Activated naive CD4-positive, alpha-beta T cell treated with anti-CD3 and anti-CD28 coated beads, Interleukin-2, amount 10 ng/mL, durations not matched to agents 7 days and 5 days (primary cell): ENCODE data around the gene CFAP58.

Experiments used
- CTCF ChIA-PET: fragments of 350-600 bp; sonication (Branson Sonifier 250); formaldehyde crosslinking; loops from one replicate; lab custom pipeline; 2021; ENCODE audit warnings: antibody characterized with exemption; lab: Charles Lee
- DNase-seq: peaks from one replicate; pipeline ENCODE4 v3.0.0-alpha.2; 2020
- H3K27ac Mint-ChIP-seq: one replicate; pipeline ENCODE4 v1.8.0; 2021; ENCODE audit warnings: mild to moderate bottlenecking, moderate library complexity, mixed read lengths
- H3K27me3 Mint-ChIP-seq: one replicate; pipeline ENCODE4 v1.8.0; 2021; ENCODE audit warnings: mild to moderate bottlenecking, mixed read lengths
- H3K36me3 Mint-ChIP-seq: one replicate; pipeline ENCODE4 v1.8.0; 2021; ENCODE audit warnings: mixed read lengths
- H3K4me1 Mint-ChIP-seq: one replicate; pipeline ENCODE4 v1.8.0; 2021; ENCODE audit warnings: mixed read lengths
- H3K4me3 Mint-ChIP-seq: one replicate; pipeline ENCODE4 v1.8.0; 2021; ENCODE audit warnings: mild to moderate bottlenecking, moderate library complexity, mixed read lengths
- H3K9me3 Mint-ChIP-seq: one replicate; pipeline ENCODE4 v1.8.0; 2021; ENCODE audit warnings: mixed read lengths

CFAP58 gene

DNA sequence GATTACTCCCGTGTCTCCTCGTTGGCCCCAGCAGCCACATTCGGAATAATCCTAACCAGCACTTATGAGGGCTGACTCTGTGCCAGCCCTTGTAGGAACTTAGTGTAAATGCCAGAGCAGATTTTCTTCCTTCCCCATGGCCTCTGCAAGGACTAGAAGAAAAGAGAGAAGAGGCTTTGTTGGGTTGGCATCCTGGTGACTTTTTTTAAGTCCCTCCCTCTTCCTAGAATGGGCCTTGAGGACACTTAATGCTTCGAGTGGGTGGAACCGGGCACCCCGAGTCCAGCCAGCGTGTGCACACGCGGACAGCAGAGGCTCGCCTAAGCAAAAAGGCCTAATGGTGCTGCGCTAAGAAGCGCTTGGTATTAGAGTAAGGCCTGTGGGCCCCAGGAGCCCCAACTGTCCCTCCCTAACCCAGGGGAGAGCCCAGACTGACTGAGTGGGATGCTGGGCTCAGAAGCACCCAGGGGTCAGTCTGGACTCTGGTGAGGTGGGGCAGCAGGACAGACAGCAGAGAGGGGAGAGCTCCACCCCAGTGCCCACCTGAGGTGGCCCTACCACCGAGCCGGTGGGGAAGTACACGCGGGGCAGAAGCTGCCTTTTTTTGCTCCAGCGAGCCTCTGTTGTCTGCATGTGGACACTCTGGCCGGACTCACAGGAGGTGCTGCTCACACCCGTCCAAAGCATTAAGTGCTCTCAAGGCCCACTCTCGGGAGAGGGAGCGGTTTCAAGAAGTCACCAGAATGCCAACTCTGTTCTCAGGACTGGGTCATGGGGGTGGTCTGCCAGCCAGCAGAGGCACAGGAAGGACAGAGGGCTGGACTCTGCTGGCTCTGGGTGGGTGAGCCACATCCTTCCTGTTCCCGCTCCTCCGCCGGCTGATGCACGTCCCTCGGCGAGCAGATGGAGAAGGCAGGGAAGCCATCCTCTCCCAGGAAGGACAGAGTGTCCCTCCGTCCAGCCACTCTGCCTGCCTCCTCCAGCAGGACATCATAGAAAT lies 27.9 kb upstream of the CFAP58 start:
- Mint-ChIP-seq H3K27me3 (no peaks in the 10 kb centered on the region), H3K9me3 (no peaks in the 10 kb centered on the region)

DNA sequence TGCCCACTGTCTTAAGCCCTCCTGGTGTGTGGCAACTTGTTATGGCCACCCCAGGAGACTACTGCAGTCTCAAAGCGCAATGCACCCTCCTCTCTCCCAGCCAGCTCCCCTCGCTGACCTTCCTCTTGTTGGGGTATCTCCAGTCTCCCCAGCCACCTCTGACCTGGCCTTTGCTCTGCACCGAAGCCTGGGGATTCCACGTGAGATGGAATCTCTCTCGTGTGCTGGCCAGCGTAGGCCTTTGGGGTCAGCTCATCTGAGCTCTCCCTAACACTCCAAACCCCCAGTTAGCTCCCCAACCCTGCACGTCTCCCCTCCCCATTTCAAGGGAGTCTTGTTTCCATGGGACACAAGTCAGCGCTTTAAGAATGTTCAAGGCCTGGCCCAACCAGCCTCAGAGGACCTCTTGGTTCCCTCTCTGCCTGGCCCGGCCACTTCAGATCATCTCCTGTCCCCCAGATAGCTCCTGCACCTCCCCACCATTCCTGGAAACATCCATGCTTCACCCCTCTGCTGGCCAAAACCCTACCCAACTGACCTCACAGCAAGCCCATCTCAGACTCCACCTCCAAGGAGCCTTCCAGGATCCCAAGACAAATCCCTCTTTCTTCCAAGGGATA lies 26.5 kb upstream of the CFAP58 start:
- peaks cover 99% of the 10 kb centered on the region for H3K4me1 Mint-ChIP-seq

More for the DNA sequence above, 27.9 kb upstream of the CFAP58 start:
- Mint-ChIP-seq H3K4me3 (peak overlapping the region; percentile 60), H3K4me1 (peaks cover 100% of the 10 kb centered on the region), H3K27ac (peak overlapping the region; percentile 90), H3K36me3 (peaks cover 51% of the 10 kb centered on the region)
- CTCF ChIA-PET = interaction anchor here (1.2 to 4.3 kb wide), 4 partner anchors 9 to 35 kb away, joined by 3 to 16 read pairs (median 10); no protein-coding TSS in a partner anchor
- no peak for DNase-seq

DNA sequence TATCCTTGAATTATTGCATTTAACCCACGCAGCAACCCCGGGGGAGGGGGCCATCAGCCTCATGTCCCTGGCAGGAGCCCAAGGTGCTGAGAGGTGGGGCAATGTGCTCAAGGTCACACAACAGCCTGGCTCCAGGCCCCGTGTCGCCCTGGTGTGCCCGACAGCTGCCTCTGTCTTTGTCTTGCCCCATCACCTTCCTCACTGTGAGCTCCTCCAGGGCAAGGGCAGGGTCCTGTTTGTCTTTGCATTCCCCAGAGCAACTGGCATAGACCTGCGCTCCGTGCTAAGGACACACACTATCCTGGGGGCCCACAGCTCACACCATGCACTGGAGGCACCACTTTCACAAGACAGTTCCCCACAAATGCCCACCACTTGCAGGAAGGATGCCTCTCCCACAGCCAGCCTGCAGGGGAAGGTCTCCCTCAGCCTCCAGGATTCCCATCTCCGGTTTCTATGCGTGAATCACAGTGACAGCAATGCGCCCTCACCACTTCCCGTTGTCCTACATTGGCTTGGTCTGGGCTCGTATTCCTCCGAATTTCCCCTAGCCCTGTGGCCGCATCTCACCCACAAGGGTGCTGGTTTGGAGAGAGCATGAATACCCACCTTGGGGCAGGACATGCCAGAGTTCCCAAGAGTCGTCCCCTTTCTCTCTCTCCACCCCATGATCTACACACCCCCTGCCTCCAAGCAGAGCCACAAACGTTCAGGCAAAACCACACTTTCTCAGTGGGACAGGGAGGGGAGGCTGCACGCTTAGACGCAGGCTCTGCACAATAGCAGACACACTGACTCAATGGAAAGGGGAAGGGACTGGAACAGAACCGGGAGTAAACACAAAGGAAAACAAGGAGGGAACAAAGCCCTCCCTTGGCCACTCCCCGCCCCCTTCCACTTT lies 25.6 kb upstream of the CFAP58 start:
- CTCF ChIA-PET = interaction anchor here (1.0 to 3.1 kb wide), 4 partner anchors 9 to 23 kb away, joined by 3 to 15 read pairs (median 6); partner anchors contain the start of gene ITPRIP

More for the DNA sequence above, 26.5 kb upstream of the CFAP58 start:
- CTCF ChIA-PET = interaction anchor here (0.7 to 2.2 kb wide), 4 partner anchors 10 to 24 kb away, joined by 3 to 13 read pairs (median 6); partner anchors contain the start of gene ITPRIP
- Mint-ChIP-seq H3K4me3 (peak overlapping the region; percentile 29), H3K36me3 (peaks cover 58% of the 10 kb centered on the region), H3K27ac (peak overlapping the region; percentile 95), H3K9me3 (no peaks in the 10 kb centered on the region), H3K27me3 (no peaks in the 10 kb centered on the region)
- DNase-seq = no peak

DNA sequence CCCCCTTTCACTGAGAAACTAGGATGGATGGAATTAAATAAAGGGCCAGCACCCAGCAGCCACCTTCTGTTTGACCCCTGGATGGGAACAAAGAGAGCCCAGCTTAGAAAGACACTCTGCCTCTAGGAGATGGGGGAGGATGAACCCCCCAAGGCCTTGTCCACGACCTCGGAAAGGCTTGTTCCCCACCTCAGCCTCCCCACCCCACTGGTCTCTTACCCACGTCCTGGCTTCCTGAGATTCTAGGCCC lies 25.1 kb upstream of the CFAP58 start:
- Mint-ChIP-seq H3K9me3 (no peaks in the 10 kb centered on the region), H3K27ac (peak overlapping the region; percentile 95), H3K27me3 (no peaks in the 10 kb centered on the region), H3K4me1 (peaks cover 99% of the 10 kb centered on the region), H3K36me3 (peaks cover 60% of the 10 kb centered on the region), H3K4me3 (peak overlapping the region; percentile 74)
- CTCF ChIA-PET = interaction anchor here (0.8 to 3.1 kb wide), 3 partner anchors 9 to 29 kb away, joined by 3 to 15 read pairs (median 4); partner anchors contain the start of gene ITPRIP
- no peak for DNase-seq

More for the DNA sequence above, 25.6 kb upstream of the CFAP58 start:
- no peak for DNase-seq
- H3K4me3 Mint-ChIP-seq = peak overlapping the region; percentile 74
- H3K27ac Mint-ChIP-seq = peak overlapping the region; percentile 95
- no peaks in the 10 kb centered on the region for H3K27me3 Mint-ChIP-seq
- H3K4me1 Mint-ChIP-seq = peaks cover 99% of the 10 kb centered on the region
- H3K9me3 Mint-ChIP-seq = no peaks in the 10 kb centered on the region
- H3K36me3 Mint-ChIP-seq = peaks cover 56% of the 10 kb centered on the region

DNA sequence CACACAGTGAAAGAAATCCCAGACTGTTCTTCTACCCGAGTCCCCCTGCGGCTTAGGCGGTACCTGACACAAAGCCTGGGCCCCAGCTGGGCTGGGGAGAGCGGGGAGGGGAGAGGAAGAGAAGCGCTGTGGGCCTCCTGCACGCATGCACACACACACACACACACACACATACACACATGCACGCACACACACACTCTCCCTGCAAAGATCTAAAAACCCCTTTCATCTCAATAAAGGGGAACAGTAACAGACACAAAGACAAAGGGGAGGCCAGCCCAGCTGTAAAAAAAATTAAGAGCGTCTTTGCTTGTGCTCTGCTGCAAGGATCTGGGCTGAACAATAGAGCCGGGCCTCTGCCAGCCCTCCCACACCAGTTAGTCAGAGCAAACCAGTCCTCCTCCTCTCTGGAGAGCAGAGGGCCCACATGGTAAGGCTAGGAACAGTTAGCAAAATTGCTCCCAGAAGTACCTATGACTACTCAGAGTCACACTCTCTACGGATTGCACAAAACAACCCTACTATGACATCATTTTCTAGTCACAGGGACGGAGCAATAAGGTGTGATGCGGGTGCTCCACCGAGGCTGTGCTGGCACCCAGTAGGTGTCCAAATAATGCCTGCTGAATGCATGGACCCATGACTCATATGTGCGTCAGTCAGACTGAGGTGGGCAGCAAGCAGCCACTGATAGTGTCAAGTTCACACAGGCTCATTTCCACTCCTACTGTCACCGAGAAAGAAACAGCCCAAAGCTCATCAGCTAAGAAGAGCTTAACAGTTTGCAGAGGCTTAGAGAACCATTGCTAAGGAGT lies 24.5 kb upstream of the CFAP58 start:
- peak overlapping the region; percentile 74 for H3K4me3 Mint-ChIP-seq
- CTCF ChIA-PET = interaction anchor here (0.8 to 3.1 kb wide), 7 partner anchors 9 to 37 kb away, joined by 3 to 15 read pairs (median 3); partner anchors contain the start of genes CFAP58 and ITPRIP
- peak overlapping the region; percentile 95 for H3K27ac Mint-ChIP-seq
- H3K4me1 Mint-ChIP-seq = peaks cover 99% of the 10 kb centered on the region
- H3K9me3 Mint-ChIP-seq = no peaks in the 10 kb centered on the region
- no peaks in the 10 kb centered on the region for H3K27me3 Mint-ChIP-seq
- peaks cover 57% of the 10 kb centered on the region for H3K36me3 Mint-ChIP-seq
- peak; percentile 85 for DNase-seq

DNA sequence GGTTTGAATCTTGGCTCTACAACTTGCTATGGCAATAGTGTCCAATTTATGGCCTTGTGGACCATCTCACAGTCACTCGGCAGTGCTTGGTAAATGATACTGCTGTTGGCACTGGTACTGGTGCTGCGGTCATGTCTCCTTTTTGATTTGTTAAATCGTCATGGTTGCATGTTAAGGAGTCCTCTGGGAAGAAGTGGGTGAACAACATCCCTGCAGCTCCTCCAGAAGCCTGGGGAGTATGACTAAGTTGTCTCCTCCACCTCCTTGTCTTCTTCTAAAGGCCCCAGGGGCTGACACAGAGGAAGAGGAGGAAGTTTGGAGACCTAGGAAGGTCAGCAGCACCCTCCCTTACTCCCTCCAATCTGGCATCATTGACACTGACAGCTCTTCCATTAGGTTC lies 23.9 kb upstream of the CFAP58 start:
- Mint-ChIP-seq H3K27ac (peak overlapping the region; percentile 95), H3K36me3 (peaks cover 52% of the 10 kb centered on the region), H3K4me3 (peak overlapping the region; percentile 74), H3K4me1 (peaks cover 99% of the 10 kb centered on the region), H3K9me3 (no peaks in the 10 kb centered on the region), H3K27me3 (no peaks in the 10 kb centered on the region)
- CTCF ChIA-PET = interaction anchor here (0.9 to 3.1 kb wide), 6 partner anchors 20 to 37 kb away, joined by 3 to 15 read pairs (median 3); partner anchors contain the start of gene CFAP58
- no peak for DNase-seq

DNA sequence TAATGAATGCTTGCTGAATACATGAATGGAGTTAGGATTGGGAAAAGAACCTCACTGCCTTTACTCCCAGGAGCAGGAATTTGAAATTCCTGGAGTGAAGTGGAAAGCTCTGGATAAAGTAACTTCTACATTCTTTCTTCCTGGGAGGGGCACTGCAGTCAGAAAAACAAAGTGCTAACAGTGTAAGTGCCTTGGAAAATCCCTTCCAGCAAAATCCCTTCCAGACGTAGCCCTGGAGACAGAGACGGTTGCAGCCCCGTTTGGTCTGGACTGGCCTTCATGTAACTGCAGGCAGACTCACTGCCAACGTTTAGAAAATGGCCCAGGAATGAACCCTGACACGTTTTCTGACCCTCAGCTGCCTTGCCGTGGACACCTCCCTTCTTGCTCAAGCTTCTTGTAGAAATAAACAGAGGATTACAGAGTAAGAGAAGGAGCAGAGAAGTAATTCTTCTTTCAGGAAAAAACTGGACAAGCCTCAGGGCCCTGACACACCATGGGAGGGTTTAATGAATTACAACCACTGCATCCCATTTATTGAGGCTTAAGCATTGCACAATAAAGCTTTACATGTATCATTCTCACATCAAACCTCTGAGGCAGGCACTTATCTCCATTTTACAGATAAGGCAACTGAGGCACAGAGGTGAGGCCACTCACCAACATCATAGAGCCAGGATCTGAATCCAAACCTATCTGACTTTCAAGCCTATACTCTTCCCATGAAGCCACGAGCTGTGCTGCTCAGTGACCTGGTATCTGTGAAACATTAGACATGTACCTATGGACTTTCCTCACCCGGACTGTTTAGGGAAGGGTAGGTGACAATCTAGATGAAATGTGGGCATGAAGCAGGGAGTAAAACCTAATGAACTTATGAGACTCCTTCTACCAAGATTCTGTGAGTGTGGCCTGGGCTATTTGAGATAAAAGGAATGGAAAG lies 23.2 kb upstream of the CFAP58 start:
- Mint-ChIP-seq H3K4me3 (peak overlapping the region; percentile 74), H3K27ac (peak overlapping the region; percentile 95), H3K27me3 (no peaks in the 10 kb centered on the region), H3K4me1 (peaks cover 99% of the 10 kb centered on the region), H3K36me3 (peaks cover 52% of the 10 kb centered on the region), H3K9me3 (no peaks in the 10 kb centered on the region)
- CTCF ChIA-PET = interaction anchor here (0.9 to 3.1 kb wide), 4 partner anchors 19 to 38 kb away, joined by 3 to 15 read pairs (median 4); no protein-coding TSS in a partner anchor
- DNase-seq = peak; percentile 16

DNA sequence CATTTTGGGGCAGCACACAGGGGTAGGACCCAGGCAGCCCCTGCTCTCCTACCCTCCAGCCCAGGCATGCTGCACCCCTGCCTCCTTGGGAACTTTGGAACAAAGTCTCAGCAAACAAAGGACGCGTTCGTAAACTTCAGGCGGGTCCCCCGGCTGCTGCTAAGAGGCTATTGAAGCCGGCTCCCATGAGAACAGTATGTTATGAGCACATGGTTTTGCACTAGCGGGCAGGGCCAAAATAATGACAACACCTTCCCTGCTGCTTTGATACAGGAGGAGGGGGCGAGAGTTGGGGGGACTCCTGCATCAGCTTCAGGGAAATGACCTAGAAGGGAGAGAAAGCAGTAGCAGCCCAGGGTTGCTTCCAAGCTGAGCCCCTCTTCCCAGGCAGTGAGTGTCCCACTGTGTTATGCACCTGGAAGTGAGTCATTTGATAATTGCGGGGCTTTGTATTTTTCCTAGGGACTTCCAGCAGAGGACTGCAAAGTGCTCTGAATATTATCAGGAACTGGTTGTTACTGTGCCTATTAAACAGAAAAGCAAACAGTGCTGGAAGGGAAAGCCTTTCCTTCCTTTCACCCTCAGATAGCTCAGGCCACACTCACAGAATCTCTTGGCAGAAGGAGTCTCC lies 22.3 kb upstream of the CFAP58 start:
- DNase-seq = no peak
- Mint-ChIP-seq H3K27ac (no peak overlapping the region), H3K4me1 (peaks cover 98% of the 10 kb centered on the region), H3K9me3 (no peaks in the 10 kb centered on the region), H3K36me3 (peaks cover 47% of the 10 kb centered on the region), H3K27me3 (no peaks in the 10 kb centered on the region), H3K4me3 (no peak overlapping the region)
- CTCF ChIA-PET = interaction anchor here (3.1 kb wide), 1 partner anchor 25 kb away, joined by 15 read pairs; no protein-coding TSS in a partner anchor

DNA sequence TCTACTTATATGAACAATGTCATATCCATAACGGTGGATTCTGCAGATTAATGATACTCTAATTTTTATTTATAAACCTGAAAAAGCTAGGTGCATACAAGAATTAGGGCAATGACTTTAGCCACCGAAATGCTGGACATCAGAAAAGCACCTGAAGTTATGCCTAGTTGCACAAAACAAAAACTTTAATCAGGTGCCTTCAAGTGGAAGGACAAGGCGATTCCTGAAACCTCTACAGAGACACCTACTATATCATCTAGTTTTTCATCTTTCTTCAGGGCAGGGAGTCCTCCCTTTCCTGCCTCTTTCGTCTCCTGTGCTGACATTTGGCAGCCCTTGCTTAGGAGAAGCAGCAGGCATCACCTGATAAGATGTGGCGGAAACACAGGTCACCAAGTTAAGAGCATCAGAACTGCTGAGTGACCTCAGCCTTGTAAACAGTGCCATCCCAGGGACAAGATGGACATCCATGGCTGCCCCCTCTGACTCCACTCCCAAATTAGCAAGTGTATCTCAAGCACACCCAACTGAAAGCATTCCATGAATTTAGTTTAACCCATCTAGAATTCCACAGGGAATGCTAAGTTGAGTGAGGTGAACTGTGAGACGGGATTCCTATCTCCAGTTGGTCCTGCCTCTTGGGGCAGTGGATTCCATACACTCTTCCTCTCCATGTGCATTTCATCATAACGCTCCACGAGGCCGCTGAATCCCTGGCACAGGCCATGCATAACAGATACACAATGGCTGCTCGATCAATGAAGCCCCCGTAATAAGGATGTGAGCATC lies 21.2 kb upstream of the CFAP58 start:
- DNase-seq = no peak
- Mint-ChIP-seq H3K4me1 (peaks cover 87% of the 10 kb centered on the region), H3K27me3 (no peaks in the 10 kb centered on the region), H3K9me3 (no peaks in the 10 kb centered on the region), H3K27ac (peak overlapping the region; percentile 62), H3K36me3 (peaks cover 42% of the 10 kb centered on the region), H3K4me3 (no peak overlapping the region)
- CTCF ChIA-PET = no interaction called here

DNA sequence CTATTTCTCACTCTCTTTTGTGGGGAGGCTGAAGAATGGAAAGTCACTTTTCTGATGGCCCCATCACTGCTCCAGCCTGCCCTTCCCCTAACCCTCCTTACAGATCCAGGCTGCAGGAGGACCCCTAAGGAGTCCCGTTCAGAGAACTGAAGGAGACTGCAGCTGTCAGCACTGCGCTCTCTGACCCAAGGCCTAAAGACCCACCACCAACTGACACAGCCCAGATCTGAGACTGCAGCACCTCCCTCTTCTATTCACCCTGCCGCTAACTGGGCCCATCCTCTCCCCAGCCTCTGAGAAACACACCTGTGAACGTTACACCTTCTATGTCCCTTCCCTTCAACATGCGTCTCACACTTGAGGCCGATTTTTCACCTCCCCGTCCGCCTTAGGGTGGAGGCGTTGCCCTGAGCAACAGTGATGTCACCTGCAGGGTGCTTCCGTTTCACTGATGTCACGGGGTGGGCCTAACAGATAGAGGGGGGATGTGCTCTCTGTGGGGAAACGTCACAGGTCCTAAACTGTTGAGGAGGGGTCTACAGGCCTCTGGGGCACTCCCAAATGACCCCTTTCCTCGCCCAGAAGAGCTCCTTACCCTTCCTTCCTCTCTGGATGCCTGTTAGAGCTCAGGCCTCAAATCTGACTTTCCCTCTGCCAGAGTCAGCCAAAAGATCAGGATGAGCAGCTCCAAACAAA lies 20.5 kb upstream of the CFAP58 start:
- H3K27me3 Mint-ChIP-seq = no peaks in the 10 kb centered on the region
- H3K36me3 Mint-ChIP-seq = peaks cover 37% of the 10 kb centered on the region
- no peaks in the 10 kb centered on the region for H3K9me3 Mint-ChIP-seq
- CTCF ChIA-PET = interaction anchor here (2.1 to 7.3 kb wide), 2 partner anchors 26 to 41 kb away, joined by 9 to 52 read pairs; no protein-coding TSS in a partner anchor
- H3K4me1 Mint-ChIP-seq = peaks cover 80% of the 10 kb centered on the region
- peak overlapping the region; percentile 62 for H3K27ac Mint-ChIP-seq
- peak; percentile 75 for DNase-seq
- peak overlapping the region; percentile 24 for H3K4me3 Mint-ChIP-seq
